Measurements from ENCODE around the gene FAM236A.
"Not testable (repeated sequence)": the region's sequence is repeated elsewhere in the genome, so short reads cannot be mapped to it uniquely, and the experiment has no call there.

The FAM236A gene

GRCh38 chrX:72937906-72938305, at the start of gene FAM236A:
TSS of gene FAM236A (plus strand) at chrX:72938206. CDS start at chrX:72938263, 57 bp downstream.
- DNase-seq (ENCODE audit: low read depth): not testable (repeated sequence)

DNA sequence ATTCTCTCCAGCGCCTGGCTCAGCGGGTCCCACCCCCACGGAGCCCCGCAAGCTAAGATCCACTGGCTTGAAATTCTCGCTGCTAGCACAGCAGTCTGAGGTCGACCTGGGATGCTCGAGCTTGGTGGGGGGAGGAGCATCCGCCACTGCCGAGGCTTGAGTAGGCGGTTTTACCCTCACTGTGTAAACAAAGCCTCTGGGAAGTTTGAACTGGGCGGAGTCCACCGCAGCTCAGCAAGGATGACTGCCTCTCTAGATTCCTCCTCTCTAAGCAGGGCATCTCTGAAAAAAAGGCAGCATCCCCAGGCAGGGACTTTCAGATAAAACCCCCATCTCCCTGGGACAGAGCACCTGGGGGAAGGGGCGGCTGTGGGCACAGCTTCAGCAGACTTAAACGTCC, 48.3 kb upstream of the FAM236A start:
- not testable (repeated sequence) for DNase-seq (ENCODE audit: low read depth)

GRCh38 chrX:72912315-72912714, 25.7 kb upstream of the FAM236A start, which contains the start of gene FAM236C:
TSS of gene FAM236C (plus strand) at chrX:72912615. CDS start at chrX:72912715, 100 bp downstream.
- DNase-seq (ENCODE audit: low read depth): not testable (repeated sequence)

GRCh38 chrX:72916096-72916495, 21.9 kb upstream of the FAM236A start:
- DNase-seq (ENCODE audit: low read depth): not testable (repeated sequence)

GRCh38 chrX:72932283-72932682, 5.7 kb upstream of the FAM236A start:
- DNase-seq (ENCODE audit: low read depth): not testable (repeated sequence)

- not testable (repeated sequence) for DNase-seq (ENCODE audit: low read depth)
Measured at GRCh38 chrX:72936455-72936854, 1.6 kb upstream of the FAM236A start.

DNA sequence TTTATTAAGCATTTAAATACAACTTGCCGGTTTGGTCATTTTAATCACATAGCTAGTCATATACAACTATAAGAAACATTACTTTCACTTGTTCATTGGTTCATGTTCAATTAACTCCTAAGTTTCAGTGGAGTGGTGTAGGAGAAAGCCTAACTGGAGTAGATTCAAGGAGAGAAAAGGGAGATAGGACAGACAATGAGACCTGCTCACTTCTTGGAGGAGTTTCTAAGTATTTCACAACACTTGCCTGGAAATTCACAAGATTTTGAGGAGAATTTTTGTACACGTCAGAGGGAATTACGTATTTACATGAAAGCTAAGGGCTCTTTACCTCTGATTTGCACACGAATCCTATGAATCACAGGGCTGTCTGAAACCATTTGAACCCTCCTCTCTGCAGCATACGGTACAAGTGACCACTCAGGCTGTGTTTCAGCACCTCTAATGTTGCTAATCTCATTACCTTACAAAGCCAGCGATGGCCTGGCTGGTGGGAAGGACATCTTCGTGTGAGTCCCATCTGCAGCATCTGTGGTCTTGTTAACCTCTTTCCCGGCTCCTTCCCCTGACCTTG, 1.0 kb upstream of the FAM236A start:
- not testable (repeated sequence) for DNase-seq (ENCODE audit: low read depth)

- not testable (repeated sequence) for DNase-seq (ENCODE audit: low read depth)
Measured at GRCh38 chrX:72942272-72942671, 4.3 kb downstream of the FAM236A start.

GRCh38 chrX:72943035-72943818, 5.2 kb downstream of the FAM236A start:
- DNase-seq (ENCODE audit: low read depth): not testable (repeated sequence)

DNA sequence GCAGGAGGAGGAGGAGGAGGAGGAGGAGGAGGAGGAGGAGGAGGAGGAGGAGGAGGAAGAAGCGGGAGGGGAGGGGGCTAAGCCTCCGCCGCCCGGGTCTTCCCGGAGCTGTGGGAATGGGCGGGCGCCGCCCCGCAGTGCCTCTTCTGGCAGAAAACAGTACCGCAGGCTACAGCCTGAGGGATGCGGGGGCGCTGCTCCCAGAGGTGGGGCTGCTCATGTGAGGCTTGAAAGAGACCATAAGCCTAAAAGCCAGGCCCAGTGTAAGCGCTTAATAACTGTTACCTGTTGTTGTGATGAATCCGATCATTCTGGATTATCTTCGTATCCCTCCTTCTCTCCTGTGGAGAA, 5.8 kb downstream of the FAM236A start, which contains the start of gene DMRTC1:
TSS of gene DMRTC1 (minus strand) at position 19 of the 351 bp plus-strand sequence. CDS start 68,143 bp downstream, outside the sequence.
- DNase-seq (ENCODE audit: low read depth): not testable (repeated sequence)

DNA sequence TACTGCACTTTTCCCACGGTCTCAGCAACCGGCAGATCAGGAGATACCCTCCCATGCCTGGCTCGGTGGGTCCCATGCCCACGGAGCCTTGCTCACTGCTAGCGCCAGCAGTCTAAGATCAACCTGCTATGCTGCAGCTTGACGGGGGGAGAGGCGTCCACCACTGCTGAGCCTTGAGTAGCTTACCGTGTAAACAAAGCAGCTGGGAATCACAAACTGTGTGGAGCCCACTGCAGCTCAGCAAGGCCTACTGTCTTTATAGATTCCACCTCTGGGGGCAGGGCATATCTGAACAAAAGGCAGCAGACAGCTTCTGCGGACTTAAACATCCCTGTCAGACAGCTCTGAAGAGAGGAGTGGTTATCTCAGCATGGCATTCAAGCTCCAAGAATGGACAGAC, 22.0 kb downstream of the FAM236A start:
- not testable (repeated sequence) for DNase-seq (ENCODE audit: low read depth)

GRCh38 chrX:72971859-72972258, 33.9 kb downstream of the FAM236A start:
- DNase-seq (ENCODE audit: low read depth): not testable (repeated sequence)

GRCh38 chrX:72974885-72975284, 36.9 kb downstream of the FAM236A start:
- not testable (repeated sequence) for DNase-seq (ENCODE audit: low read depth)

DNA sequence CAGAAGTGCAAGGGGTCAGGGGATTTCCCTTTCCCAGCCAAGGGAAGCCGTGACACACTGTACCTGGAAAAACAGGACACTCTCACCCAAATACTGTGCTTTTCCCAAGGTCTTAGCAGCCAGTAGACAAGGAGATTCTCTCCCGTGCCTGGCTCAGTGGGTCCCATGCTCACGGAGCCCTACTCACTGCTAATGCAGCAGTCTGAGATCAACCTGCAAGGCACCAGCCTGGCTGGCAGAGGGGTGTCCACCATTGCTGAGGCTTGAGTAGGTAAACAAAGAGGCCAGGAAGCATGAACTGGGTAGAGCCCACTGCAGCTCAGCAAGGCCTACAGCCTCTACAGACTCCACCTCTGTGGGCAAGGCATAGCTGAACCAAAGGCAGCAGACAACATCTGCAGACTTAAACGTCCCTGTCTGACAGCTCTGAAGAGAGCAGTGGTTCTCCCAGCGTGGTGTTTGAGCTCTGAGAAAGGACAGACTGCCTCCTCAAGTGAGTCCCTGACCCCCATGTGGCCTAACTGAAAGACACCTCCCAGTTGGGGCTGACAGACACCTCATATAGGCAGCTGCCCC, 43.0 kb downstream of the FAM236A start:
- DNase-seq (ENCODE audit: low read depth): not testable (repeated sequence)
